ENCODE measurements around the gene CRYL1. TPM values are rescaled to one million over a fixed set of nuclear protein-coding genes. Genes with fewer than 3 reads are reported as not detected.

The CRYL1 gene
- total and polyA plus RNA-seq, 9 of the 15 experiments (the other 6 are each of a cell fraction or from before 2014, with no cell fraction given) = 1.0 to 6.9 (median 2.4) TPM

- TF ChIP-seq NONO (IDR thresholded peaks at IDR 0.05; ENCODE audit: low read depth in 2 of 2, low read length in 1 of 2) (no peak), SAP30 (IDR thresholded peaks at IDR 0.05; ENCODE audit: borderline replicate concordance, insufficient read depth, low read depth, low read length, poor library complexity, severe bottlenecking) (no peak), ZBTB40 (IDR thresholded peaks at IDR 0.05) (no peak), ZBTB40 (CRISPR knock-in tag; IDR thresholded peaks at IDR 0.05) (no peak), ZNF239 (CRISPR knock-in tag; IDR thresholded peaks at IDR 0.05) (no peak), ZNF75A (CRISPR knock-in tag; IDR thresholded peaks at IDR 0.05) (no peak), E2F1 (CRISPR knock-in tag; IDR thresholded peaks at IDR 0.05) (no peak), ZNF407 (IDR thresholded peaks at IDR 0.05; ENCODE audit: low read depth) (no peak)
Measured at GRCh38 chr13:20512042-20512683, 13.5 kb downstream of the CRYL1 start (continued).

Data from K562 (cell line).